NCI-H526 (cell line): Measurements from ENCODE around the gene BMP7.
"Not testable (repeated sequence)": the region's sequence is repeated elsewhere in the genome, so short reads cannot be mapped to it uniquely, and the experiment has no call there.

ENCODE experiments used
- DNase-seq, 2 experiments: peaks; one replicate each; lab custom pipeline; 2025; lab: John Stamatoyannopoulos, UW

BMP7 gene

GRCh38 chr20:57169162-57169561, 97.3 kb downstream of the BMP7 start:
- DNase-seq, result no peak

DNA sequence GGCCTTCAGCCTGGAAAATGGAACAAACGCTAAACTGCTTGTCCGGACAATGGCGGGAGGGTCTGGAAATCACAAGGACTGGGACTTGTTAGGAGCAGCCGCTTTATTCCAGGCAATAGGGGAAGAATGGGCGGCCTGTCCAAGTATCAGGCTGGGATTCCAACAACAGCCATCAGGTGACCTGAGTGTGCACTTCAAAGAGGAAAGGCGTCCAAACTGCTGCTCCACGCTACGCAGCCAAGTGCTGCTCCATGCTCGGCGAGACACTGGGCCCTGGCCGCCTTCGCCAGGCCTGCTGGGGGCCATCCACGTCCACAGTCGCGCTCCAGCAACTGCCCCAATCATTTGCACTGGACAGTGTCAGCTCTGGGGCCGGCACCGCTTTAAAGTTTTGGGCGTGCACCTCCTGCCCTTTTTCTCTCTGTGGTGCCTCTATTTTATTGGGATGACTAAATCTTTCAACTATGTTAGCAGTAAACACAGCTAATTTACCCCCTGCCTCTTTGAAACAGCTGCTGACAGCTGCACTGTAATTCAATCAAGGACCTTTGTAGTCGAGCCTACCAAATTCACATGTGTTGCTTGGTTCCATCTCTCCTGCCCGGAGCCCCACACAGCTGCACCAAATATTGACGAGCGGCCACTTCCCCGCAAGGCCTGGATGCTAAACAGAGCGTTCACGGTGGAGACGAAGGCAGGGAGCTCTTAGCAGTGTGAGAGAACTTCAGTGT, 98.3 kb downstream of the BMP7 start:
- no peak for DNase-seq

- DNase-seq, result no peak
Measured at GRCh38 chr20:57167292-57167655, 99.2 kb downstream of the BMP7 start.

DNA sequence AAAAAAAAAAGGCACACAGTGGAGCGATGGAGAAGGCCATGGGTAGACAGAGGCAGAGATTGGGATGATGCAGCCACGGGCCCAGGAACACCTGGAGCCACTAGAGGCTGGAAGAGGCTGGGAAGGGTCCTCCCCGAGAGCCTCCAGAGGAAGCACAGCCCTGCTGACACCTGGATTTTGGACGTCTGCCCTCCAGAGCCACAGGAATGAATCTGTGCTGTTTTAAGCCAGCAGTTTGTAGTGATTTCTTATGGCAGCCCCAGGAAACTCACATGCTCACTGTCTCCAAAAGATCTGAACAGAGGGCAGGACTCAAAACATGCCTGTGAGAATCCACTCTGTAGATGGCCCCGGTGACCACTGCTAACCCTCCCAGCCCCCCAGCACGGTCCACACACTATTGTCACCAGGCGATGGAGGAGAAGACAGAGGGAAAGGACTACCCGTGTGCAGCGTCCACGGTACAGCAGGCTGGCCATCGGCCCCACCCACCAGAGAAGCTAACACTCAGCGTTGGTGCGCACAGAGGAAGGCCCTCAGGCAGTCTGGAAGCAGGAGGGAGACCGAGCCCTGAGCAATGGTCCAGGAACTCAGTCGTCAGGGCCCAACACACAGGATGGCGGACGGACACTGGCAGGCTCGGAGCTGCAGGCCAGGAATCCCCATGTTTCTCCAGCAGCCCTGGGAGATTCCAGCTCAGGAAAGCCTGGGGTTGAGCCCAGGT, 99.7 kb downstream of the BMP7 start:
- DNase-seq, result no peak

DNA sequence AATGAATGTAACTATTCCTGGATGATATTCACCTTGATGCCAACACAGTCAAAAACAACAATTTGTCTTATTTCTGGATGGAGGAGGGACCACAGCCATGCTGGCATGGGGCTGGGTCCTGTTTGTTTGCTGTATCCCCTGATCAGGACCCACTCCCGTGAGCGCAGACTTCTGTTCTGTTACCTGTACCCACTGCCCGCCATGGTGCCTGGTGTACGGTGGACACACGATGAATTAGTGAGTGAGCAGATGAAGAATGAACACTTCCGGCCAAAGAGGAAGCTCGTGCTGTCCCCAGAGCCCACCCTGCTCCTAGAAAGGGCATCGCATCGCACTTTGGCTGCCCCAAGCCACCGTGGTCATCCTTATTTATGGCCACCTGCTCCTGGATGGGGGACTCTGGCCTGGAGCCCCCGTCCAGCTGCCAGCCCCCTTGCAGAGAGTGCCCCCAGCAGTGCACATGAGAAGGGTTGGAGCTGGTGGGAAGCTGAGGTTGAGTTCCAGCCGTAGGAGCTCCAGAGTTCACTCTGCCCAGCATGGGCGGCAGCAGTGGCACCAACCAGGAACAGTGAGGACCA, 100.9 kb downstream of the BMP7 start:
- no peak for DNase-seq

DNA sequence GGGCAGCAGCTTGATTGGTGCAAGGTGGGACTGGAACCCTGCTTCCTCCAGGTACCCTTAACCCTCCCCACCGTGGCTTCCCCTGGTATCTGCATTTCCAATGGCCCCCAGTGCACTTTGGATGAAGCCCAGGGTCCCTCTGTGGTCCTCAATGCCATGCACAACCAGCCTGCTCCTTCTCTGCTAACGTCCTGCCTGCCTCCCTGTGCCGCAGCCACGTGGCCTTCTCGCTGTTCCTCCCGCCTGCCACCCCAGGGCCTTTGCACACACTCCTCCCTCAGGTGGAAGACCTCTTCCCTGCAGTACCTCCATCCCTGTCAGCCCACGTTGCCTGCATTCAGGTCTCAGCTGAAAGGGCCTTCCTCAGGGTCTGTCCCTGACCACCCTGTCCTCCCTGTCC, 101.6 kb downstream of the BMP7 start:
- DNase-seq, result no peak

GRCh38 chr20:57163041-57163440, 103.4 kb downstream of the BMP7 start:
- DNase-seq, result no peak

- no peak for DNase-seq
Measured at GRCh38 chr20:57162362-57162652, 104.1 kb downstream of the BMP7 start.

DNA sequence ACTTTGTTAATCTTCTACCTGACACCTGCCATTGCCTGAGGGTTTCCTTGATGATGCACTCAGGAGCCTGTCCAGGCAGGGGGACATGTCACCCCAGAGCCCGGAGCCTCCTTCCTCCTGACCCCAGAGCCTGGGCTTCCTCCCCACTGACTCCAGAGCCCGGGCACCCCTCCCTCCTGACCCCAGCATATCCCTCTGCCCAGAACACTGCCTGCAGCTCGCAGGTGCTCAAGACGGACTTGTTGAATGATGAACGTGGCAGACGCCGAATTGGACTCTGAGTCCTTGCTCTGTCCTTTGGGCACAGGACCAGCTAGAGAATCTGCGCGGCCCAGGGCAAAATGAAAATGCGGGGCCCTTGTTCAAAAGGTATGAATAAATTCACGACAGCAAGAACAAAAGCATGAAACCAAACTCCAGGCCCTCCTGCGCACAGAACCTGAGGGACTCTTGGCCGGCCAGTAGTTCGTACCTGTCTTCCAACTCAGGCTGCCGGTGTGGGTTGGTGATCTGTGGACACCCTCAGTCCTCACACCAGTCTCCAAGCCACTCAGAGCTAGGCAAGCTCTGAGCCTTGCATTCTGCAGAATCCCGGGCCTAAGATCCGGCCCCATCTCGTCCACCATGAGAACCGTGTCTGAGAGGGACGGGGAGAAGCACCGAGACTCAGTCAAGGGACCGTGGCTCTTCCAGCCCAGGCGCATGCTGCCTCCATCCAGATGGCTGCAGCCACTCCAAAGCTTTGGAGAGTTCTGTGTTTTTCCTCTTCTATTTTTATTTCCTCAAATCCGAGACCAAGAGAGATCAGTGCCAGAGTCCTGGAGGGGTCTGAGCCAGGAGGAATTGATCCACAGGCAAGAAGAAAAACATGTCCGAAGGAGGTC, 104.7 kb downstream of the BMP7 start:
- DNase-seq, result no peak

- no peak for DNase-seq
Measured at GRCh38 chr20:57160985-57161384, 105.5 kb downstream of the BMP7 start.

GRCh38 chr20:57159945-57160610, 106.4 kb downstream of the BMP7 start:
- no peak for DNase-seq

DNA sequence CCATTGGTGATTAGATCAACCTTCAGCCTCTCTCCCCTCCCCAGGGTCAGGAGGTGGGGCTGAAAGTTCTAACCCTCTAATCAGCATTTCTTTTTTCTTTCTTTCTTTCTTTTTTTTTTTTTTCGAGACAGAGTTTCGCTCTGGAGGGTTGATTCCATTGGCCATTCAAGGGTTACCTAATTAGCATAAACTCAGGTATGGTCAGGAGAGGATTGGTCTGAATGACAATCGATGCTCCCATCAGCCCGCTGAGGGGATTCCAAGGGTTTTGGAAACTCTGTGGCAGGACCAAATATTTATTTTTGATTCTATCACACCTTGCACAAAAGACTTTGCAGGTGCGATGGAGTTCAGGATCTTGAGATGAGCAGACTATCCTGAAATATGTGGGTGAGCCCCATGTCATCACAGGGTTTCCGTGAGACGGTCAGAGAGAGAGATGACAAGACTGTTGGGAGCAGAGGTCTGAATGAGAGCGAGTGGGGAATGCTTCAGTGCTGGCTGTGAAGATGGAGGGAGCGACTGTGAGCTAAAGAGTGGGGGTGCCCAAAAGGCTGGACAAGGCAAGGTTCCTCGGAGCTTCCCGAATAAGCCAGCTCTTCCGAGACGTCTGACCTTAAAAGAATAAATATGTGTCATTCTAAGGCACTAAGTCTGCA, 107.1 kb downstream of the BMP7 start:
- no peak for DNase-seq

DNA sequence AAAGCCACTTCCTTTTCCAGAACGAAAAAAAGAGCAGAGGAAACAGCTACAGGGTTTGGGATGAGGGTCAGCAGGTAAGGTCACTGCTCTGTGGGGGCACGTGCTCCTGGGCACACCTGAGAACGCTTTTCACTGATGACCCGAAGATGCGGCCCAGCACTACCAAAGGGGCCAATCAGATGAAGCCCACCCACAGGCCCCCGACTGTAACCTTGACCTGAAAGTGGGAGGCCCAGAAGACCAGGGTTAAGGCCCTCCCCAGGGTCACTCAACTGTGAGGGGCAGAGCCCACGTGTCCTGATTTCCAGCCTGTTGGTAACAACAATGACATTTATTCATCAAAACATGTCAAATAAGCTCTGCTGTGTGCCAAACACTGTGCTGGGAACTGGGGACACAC, 108.0 kb downstream of the BMP7 start:
- DNase-seq, result no peak

DNA sequence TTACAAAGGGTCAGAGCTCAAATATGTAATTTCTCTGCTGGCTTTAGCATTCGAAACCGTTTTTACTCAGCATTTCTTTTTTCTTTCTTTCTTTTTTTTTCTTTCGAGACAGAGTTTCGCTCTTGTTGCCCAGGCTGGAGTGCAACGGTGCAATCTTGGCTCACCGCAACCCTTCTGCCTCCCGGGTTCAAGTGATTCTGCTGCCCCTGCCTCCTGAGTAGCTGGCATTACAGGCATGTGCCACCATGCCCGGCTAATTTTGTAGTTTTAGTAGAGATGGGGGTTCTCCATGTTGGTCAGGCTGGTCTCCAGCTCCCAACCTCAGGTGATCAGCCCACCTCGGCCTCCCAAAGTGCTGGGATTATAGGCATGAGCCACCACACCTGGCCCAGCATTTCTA, 108.7 kb downstream of the BMP7 start:
- DNase-seq, result not testable (repeated sequence)

DNA sequence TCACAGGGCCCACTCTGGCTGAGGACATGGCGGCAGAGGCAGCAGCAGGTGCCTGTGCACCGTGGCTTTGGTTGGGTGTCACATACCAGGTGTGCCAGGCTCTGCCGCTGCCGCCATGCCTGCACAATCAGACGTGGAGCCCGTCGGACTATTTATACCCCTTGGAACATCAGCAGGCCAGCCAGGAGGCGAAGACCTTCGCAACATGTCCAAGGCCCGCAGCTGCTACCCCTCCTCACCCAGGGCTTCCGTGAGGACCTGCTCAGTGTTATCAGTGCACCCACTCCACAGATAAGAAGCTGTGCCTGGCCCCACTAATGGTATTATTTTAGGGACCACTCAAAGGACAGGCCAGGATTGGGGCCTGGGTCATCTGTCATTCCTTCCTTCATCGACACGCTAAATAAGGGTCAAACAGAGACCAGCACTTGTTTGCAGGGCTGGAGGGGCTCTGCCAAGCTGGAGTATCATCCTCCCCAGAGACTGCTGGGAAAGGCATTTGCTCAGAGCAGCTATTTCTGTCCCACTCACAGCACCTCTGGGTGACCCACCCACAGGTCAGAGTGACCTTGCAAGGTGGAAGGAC, 109.2 kb downstream of the BMP7 start:
- DNase-seq, result no peak

DNA sequence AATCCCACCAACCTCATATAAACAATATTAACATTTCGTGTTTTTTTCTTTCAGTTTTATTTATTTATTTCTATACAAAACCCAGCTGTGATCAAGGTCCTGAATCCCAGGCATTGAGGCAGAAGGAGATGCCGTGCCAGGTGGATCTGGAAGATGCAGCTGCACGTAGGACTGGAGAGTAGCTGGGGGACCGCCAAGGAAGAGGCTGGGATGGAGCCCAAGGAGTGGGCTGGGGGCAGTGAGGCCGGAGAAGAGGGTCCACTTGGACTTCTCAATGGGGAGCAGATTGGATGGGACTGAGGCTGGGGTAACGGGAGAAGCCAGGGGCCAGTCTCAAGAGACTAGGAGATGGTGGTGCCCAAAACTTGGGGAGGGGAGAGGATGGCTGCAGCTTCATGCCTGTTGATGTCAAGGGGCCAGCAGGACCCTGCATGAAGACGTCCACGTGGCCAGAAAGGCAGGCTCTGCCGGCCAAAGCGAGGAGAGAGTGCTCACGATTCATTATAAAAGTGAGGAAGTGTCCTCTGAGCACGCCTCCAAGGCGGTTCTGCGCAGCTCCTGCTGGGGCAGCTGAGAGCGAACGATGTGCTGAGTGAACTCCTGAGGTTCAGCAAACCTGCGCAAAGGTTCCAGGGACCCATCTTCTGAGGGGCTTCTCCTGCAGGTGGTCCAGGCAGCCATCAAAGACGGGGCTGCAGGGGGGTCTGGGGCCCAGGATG, 110.3 kb downstream of the BMP7 start:
- DNase-seq, result no peak

GRCh38 chr20:57155415-57155814, 111.0 kb downstream of the BMP7 start:
- DNase-seq, result no peak

- DNase-seq, result no peak
Measured at GRCh38 chr20:57153238-57153905, 113.1 kb downstream of the BMP7 start.

DNA sequence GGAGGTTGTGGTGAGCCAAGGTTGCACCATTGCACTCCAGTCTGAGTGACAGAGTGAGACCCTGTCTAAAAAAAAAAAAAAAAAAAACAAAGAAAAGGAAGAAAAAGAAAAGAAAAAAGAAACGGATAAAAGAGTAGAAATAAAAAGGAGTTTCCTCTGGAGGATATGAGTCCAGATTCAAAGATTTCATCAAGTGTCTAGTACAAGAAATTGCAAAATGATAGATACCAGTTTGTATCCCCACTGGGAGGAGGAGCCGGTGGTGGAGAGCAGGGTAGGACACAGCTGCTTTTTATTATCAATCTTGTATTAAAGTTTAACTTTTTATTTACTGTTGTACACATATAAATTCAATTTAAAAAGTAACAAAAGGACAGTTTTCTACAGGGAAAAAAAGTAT, 113.9 kb downstream of the BMP7 start:
- DNase-seq, result no peak

DNA sequence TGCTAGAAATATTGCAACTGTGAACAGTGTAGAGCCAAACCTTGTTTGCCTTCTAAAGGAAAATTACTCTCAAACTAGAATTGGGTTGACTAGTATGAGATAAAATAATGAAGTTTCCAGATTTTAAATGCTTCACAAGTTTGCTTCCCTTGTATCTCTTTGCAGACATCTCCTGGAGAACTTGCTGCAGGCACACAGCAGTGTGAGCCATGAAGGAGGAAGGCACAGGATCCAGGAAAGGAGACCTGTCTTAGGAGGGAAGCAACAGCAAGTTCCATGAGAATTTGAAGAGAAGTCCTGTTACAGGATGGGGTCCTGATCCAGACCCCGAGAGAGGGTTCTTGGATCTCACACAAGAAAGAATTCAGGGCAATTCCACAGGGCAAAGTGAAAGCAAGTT, 115.9 kb downstream of the BMP7 start:
- DNase-seq, result no peak
